ENCODE measurements around the gene ERVFRD-1.

GRCh38 chr6:11076540-11076939 is 35.0 kb downstream of the ERVFRD-1 start:
- TF ChIP-seq POLR2A (IDR thresholded peaks at IDR 0.05), result no peak
- TF ChIP-seq CTCF (IDR thresholded peaks at IDR 0.05), result no peak
